Ishikawa (cell line): ENCODE results near the gene DAB2IP.

Experiments used
- CEBPB ChIP-seq: IDR thresholded peaks from 2 replicates; pipeline ENCODE4 v1.6.1; 2012
- EP300 ChIP-seq: IDR thresholded peaks from 2 replicates; pipeline ENCODE4 v1.6.1; 2012; ENCODE audit warnings: borderline replicate concordance
- FOXM1 ChIP-seq: IDR thresholded peaks from 2 replicates; pipeline ENCODE4 v1.6.1; 2012; ENCODE audit warnings: low read depth, borderline replicate concordance
- RAD21 ChIP-seq: IDR thresholded peaks from 2 replicates; pipeline ENCODE4 v1.6.1; 2012; ENCODE audit warnings: low read depth
- TAF1 ChIP-seq: IDR thresholded peaks from 2 replicates; pipeline ENCODE4 v1.6.1; 2012; ENCODE audit warnings: low read depth, mild to moderate bottlenecking
- YY1 ChIP-seq: IDR thresholded peaks from 2 replicates; pipeline ENCODE4 v1.6.1; 2012; ENCODE audit warnings: low read depth
- ZBTB7A ChIP-seq: IDR thresholded peaks from 2 replicates; pipeline ENCODE4 v1.6.1; 2012; ENCODE audit warnings: low read depth
- TF ChIP-seq, protein P1 (sequence below): IDR thresholded peaks from 2 replicates; pipeline ENCODE4 v1.6.1; 2012
- TF ChIP-seq, protein P2 (sequence below): IDR thresholded peaks from 2 replicates; pipeline ENCODE4 v1.6.1; 2012; ENCODE audit warnings: low read depth, mild to moderate bottlenecking

DNA sequence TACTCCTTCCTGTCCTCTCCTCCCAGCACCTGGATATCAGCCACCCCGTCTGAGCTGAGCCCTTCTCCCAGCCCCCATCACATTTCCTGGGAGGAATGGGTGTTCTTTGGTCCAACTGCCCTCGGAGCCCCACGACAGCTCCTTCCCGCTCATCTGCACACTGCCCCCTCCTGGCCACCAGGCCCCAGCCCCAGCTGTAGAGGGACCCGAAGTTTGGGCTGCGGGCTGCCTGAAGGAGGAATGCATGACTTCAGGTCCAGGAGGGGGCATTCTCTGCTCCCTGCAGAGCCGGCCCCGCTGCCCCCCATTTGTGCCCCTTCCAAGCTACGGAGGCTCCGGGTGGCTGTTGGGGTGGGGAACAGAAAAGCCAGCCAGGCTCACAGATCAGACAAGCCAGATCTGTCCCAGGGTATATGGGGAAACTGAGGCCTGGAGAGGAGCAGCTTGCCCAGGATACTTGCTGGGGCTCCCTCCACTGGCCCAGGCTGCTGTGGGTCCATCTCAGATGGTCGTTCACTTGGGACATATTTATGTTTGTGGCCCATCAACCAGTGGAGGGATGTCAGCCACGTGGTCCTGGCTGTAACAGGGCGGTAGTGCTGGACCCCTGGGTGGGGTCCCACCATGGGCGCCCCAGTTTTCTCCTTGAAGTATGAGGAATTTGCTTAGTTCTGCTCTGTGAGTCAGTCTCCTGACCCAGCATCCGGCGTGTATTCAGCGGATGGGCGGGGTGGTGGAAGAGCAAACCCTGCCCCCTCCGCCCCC lies 33.1 kb downstream of the DAB2IP start:
- TF ChIP-seq, protein P1, sequence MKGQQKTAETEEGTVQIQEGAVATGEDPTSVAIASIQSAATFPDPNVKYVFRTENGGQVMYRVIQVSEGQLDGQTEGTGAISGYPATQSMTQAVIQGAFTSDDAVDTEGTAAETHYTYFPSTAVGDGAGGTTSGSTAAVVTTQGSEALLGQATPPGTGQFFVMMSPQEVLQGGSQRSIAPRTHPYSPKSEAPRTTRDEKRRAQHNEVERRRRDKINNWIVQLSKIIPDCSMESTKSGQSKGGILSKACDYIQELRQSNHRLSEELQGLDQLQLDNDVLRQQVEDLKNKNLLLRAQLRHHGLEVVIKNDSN = no peak
- TF ChIP-seq FOXM1 = no peak
- no peak for TF ChIP-seq CEBPB
- TF ChIP-seq, protein P2, sequence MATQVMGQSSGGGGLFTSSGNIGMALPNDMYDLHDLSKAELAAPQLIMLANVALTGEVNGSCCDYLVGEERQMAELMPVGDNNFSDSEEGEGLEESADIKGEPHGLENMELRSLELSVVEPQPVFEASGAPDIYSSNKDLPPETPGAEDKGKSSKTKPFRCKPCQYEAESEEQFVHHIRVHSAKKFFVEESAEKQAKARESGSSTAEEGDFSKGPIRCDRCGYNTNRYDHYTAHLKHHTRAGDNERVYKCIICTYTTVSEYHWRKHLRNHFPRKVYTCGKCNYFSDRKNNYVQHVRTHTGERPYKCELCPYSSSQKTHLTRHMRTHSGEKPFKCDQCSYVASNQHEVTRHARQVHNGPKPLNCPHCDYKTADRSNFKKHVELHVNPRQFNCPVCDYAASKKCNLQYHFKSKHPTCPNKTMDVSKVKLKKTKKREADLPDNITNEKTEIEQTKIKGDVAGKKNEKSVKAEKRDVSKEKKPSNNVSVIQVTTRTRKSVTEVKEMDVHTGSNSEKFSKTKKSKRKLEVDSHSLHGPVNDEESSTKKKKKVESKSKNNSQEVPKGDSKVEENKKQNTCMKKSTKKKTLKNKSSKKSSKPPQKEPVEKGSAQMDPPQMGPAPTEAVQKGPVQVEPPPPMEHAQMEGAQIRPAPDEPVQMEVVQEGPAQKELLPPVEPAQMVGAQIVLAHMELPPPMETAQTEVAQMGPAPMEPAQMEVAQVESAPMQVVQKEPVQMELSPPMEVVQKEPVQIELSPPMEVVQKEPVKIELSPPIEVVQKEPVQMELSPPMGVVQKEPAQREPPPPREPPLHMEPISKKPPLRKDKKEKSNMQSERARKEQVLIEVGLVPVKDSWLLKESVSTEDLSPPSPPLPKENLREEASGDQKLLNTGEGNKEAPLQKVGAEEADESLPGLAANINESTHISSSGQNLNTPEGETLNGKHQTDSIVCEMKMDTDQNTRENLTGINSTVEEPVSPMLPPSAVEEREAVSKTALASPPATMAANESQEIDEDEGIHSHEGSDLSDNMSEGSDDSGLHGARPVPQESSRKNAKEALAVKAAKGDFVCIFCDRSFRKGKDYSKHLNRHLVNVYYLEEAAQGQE = no peak
- no peak for TF ChIP-seq ZBTB7A
- no peak for TF ChIP-seq EP300
- no peak for TF ChIP-seq TAF1
- peak; percentile 62 for TF ChIP-seq RAD21
- no peak for TF ChIP-seq YY1
